Activated T-helper 1 cell treated with Interleukin-2 at 50 U/mL for 16 hours (primary cell): ENCODE results near the gene SYNPO.

Source experiments
- DNase-seq: peaks from one replicate; pipeline ENCODE4 v3.0.0-alpha.2; 2020; ENCODE audit warnings: low read depth

The SYNPO gene

GRCh38 chr5:150642567-150642927 lies 2.1 kb downstream of the SYNPO start:
- no peak for DNase-seq

GRCh38 chr5:150642991-150643710 lies 2.7 kb downstream of the SYNPO start:
- DNase-seq: no peak

GRCh38 chr5:150644058-150644457 lies 3.6 kb downstream of the SYNPO start:
- no peak for DNase-seq

- no peak for DNase-seq
Observed at GRCh38 chr5:150644514-150644913, 4.1 kb downstream of the SYNPO start.

- no peak for DNase-seq
Observed at GRCh38 chr5:150645070-150645700, 4.7 kb downstream of the SYNPO start.

GRCh38 chr5:150647275-150648251 lies 7.1 kb downstream of the SYNPO start:
- DNase-seq: no peak

GRCh38 chr5:150648294-150649107 lies 8.0 kb downstream of the SYNPO start:
- DNase-seq: no peak

GRCh38 chr5:150649108-150650020 lies 8.9 kb downstream of the SYNPO start:
- no peak for DNase-seq

- no peak for DNase-seq
Observed at GRCh38 chr5:150650021-150651006, 9.9 kb downstream of the SYNPO start.

GRCh38 chr5:150651382-150651781 lies 10.9 kb downstream of the SYNPO start:
- DNase-seq: no peak

GRCh38 chr5:150651924-150652671 lies 11.6 kb downstream of the SYNPO start:
- DNase-seq: no peak

- no peak for DNase-seq
Observed at GRCh38 chr5:150653145-150653761, 12.8 kb downstream of the SYNPO start.

- DNase-seq: no peak
Observed at GRCh38 chr5:150653762-150654556, 13.5 kb downstream of the SYNPO start.

- no peak for DNase-seq
Observed at GRCh38 chr5:150655221-150655620, 14.8 kb downstream of the SYNPO start.

GRCh38 chr5:150656191-150657132 lies 16.0 kb downstream of the SYNPO start:
- peak; percentile 77 for DNase-seq

- no peak for DNase-seq
Observed at GRCh38 chr5:150658121-150658520, 17.7 kb downstream of the SYNPO start.
